A549 treated with ZK216348 at 1 μM for 4 hours (cell line): ENCODE data around the gene GNG3. TPM values are rescaled to one million over a fixed set of nuclear protein-coding genes. Genes with fewer than 3 reads are reported as not detected.

ENCODE experiments used
- total RNA-seq: library from RNA; stranded (reverse); fragments of 200-300 nt; extraction: Qiagen RNA extraction; gene quantifications from 5 replicates; pipeline ENCODE4 v1.2.3, GENCODE V29; 2022; ENCODE audit warnings: low read depth

GNG3 gene
- total RNA-seq = not detected in 5 replicates

DNA sequence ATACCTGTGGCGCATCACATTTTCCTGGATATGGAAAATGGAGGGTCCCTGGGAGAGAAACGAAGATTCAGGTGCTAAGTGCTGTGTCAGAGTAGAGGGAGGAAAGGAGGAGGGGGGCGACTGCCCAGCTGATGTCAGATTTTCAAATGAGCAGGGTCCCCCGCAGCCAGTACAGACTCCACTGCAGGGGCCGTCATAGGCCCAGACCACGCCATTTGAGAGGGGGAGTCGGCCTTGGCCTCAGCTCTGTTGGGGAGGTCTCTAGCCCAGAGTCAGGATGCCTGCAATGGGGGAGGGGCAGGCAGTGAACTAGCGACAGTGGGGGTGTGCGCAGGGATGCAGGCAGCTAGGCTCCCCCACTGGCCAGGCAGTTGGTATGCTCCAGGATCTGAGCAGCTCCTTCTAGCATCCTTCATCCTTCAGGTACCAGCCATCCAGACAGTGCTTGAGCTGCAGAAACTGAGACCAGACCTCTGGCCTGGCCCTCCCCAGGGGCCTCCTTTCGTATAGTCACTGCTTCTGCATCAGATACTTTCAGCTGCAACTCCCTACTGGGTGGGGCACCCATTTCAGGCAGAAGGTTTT is at the start of gene GNG3, which contains the start of gene BSCL2:
Gene GNG3, plus strand, starts transcription at position 400 of the 585 bp plus-strand sequence. CDS start 620 bp downstream, outside the sequence.
Gene BSCL2, minus strand, starts transcription at position 148 of the 585 bp plus-strand sequence. CDS start 229 bp downstream, outside the sequence.

DNA sequence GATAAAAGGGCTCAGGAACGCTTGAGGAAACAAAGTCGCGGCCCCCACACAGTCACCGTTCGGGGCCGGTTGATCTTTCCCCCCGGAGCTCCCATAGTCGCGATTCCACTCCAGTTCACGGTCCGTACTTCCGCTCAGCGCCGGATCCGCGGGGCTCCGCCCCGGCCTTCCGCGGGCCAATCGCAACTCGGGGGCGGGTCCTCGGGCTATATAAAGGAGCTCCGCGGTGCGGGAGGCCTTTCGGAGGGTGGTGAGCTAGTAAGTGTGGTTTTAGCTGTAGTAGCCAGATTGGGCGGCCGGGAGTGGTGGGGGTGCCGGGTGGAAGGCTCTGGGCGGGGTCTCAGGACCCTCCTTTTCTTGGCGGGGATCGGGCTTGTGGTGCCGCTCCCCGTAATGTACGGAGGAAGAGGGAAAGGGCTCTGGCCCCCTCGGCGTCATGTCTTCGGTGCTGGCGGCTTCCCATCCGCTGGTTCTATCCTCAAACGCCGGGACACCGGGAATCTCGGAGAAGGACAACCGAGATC is 42.3 kb upstream of the GNG3 start, which contains the start of the genes C11orf98 and CSKMT:
Gene C11orf98, minus strand, starts transcription at position 136 of the 524 bp plus-strand sequence. Its CDS starts 41 bp downstream, at position 95.
Gene CSKMT, plus strand, starts transcription at position 238 of the 524 bp plus-strand sequence. CDS start 568 bp downstream, outside the sequence.

DNA sequence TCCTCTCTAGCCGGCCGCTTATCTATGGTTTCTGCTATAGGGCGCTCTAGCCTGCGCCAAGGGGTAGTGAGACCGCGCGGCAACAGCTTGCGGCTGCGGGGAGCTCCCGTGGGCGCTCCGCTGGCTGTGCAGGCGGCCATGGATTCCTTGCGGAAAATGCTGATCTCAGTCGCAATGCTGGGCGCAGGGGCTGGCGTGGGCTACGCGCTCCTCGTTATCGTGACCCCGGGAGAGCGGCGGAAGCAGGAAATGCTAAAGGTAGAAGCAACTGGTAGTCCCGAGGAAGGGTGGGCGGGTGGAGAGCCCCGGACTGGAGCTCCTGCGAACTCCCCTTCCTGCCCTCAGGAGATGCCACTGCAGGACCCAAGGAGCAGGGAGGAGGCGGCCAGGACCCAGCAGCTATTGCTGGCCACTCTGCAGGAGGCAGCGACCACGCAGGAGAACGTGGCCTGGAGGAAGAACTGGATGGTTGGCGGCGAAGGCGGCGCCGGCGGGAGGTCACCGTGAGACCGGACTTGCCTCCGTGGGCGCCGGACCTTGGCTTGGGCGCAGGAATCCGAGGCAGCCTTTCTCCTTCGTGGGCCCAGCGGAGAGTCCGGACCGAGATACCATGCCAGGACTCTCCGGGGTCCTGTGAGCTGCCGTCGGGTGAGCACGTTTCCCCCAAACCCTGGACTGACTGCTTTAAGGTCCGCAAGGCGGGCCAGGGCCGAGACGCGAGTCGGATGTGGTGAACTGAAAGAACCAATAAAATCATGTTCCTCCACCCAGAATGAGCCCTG is 35.7 kb upstream of the GNG3 start, which contains the start of the genes LBHD1 and UQCC3:
Gene LBHD1, minus strand, starts transcription at position 660 of the 782 bp plus-strand sequence. CDS start 2,236 bp downstream, outside the sequence.
Gene UQCC3, plus strand, starts transcription at position 66 of the 782 bp plus-strand sequence. Its CDS starts 73 bp downstream, at position 139.

DNA sequence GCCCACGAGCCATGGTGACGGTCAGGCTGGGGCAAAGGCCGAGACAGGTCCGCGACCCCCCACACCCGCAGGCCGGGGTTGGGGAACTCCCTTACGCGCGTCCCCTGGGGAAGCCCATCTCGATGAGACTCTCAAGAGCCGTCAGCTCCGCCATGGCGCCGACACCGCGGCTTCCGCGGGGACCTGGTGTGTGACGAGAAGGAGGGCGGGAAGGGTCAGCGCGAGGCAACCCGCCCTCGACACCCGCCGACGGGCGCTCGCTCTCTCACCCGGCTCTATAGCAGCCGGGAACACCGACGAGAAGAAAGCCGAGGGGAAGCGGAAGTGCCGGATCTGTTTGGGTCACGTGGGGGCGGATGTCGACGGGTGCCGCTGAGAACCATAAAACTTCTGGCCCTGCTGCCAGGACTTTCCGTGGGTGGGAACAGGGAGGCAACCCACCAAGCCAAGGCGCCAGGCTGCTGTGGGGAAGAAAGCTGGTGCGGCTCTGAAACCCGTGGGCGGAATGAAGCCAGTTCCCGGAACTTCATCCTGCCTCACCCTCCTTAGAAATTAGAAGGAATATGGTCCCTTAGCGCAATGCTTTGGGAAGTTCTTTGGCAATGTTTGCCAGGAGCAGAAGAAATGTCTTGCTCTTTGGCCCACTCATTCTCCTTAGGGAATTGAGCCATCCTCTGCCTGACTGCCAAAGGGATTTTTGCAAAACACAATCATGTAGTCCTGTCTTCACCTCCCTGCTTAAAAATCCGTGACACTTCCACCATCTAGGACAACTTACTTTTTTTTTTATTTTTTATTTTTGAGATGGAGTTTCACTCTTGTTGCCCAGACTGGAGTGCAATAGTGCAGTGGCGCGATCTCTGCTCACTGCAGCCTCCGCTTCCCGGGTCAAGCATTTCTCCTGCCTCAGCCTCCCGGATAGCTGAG is 28.4 kb upstream of the GNG3 start, which contains the start of gene UBXN1:
Gene UBXN1, minus strand, starts transcription at position 304 of the 927 bp plus-strand sequence. Its CDS starts 150 bp downstream, at position 154.

DNA sequence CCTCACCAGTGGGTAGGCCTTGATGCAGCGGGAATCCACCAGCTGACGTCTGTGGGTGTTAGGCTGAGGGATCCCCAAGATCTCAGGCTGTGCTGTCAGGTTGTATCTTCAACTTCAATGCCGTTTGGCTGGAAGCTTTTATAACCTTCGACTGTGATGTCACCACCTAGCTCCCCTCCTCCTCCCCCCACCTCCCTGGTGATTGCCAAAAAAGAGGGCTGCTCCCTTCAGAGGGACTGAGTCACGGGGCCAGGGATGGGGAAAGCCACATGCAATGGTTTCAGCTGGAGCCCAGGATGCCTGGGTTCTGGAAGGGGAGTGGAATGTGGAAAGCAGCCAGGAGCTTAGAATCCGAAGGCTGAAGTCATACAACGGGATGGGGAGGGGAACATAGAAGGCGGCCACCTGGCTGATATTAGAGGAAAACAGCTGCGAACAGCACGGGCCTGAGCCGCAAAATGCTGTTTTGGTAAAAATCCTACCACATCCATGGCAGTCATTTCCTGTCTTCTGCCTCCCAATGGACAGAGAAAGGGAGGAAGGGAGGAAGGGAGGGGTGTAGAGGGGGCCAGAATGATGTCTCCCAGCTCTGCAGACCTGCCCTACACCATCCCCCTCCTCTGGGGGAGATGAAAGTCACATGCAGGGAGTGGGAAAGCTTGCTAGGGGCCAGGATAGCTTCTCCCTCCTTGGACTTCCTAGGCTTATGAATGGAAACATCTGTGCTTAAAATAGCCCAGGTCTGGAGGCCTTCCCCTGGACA is 17.9 kb upstream of the GNG3 start, which contains the start of gene LRRN4CL:
Gene LRRN4CL, minus strand, starts transcription at position 110 of the 763 bp plus-strand sequence. CDS start 1,022 bp downstream, outside the sequence.

DNA sequence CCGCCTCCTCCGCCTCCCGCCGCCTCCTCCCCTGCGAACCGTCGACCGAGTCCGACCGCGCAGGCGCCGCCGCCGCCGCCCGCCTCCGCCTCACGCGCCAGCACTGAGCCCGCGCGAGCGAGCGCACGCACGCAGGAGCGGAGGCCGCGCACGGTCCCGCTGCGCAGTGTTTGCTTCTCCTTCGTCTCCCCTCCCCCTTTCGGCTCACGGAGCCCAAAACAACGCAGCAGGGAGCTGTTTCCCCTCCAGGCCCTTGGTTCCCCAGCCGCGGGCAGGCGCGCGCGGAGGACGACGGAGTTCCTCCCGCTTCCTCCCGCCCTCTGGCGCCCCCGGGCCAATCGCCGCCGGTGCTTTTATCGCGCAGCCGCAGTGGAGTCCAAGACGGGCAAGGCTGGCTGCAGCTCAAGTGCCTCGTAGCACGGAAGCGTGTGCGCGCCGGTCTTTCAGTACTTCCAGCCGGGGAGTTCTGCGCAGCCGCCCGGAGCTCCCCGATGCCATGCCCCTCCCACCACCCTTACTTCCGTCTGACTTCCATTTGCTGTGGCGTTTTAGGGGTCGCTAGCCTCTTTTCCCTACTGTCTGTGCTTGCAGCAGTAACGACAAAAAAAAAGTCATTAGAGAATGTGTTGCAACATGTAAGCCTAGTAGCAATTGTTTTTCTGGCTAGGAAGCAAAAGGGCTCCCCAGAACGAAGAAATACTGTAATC is 19.8 kb downstream of the GNG3 start, which contains the start of gene HNRNPUL2:
Gene HNRNPUL2, minus strand, starts transcription at position 293 of the 707 bp plus-strand sequence. CDS start 301 bp downstream, outside the sequence.

DNA sequence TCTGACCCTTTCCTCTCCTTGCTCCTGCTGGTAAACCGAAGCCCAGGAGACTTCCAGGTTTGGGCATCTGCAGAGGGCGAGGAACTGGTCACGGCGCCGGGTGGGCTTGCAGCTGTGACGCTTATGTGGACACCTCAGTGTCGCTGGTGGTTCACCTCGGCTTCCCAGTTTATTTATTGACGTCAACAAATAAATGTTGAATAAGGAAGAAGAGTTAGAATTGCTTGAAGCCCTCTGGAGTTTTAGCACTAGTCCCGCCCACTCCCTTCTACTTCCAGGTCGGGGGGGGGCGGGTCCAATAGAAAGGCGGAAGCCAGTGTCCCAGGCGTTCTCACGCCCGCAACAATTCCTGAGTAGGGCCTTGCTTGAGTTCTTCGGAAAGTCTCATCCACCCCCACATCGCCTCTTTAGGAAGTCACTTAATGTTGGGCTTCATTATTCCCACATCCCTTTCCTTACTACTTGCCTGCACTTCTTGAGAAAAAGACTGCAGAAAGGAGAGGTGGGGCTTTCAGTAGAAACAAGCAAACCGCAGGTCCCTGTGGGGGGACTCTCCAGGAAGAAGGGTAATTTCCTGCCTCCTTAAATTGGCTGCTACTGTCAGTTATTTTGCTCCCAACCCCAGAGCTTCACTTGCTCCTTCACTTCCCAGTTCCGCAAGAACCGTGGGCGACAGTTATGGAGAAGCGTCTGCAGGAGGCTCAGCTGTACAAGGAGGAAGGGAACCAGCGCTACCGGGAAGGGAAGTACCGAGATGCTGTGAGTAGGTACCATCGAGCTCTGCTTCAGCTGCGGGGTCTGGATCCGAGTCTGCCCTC is 20.9 kb downstream of the GNG3 start, which contains the start of gene TTC9C:
Gene TTC9C, plus strand, starts transcription at position 316 of the 818 bp plus-strand sequence. Its CDS starts 363 bp downstream, at position 679.

DNA sequence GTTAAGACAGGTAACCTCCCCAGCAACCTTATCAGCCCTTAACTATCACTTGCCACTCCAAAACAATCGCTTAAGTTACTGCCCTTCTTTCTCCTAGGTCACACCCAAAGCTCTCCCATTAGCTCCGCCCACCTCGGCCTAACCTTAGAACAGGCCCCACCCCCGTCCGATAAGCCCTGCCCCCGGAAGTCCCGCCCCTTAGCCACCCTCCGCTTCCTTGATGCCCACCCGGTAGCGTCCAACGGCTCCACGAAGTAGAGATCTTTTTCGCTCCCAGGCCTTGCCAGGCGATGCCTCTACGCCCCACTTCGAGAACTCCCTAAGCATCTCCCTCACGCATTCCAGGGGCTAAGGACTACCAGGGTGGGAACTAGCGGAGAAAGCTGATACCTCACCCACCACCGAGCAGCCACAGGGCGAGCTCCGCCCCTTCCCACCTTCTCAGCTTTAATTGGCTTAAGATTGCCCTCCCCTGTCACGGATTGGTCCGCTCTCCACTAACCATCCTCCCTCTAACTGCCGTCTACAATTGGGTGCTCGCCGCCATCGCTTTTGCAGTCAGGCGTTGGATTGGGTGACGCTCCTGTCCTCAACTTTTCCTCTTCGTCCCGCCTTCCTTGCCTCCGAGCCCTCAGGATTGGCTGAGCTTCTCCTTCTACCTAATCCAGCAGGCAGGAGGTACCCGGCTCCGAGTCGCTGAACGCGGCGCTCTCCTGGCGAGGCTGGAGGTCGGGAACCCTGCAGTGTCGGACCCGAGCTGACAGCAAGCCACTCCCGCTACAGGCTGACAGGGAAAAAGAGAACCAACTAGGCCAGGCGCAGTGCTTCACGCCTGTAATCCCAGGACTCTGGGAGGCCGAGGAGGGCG is 46.5 kb downstream of the GNG3 start, which contains the start of gene ZBTB3:
Gene ZBTB3, minus strand, starts transcription at position 425 of the 868 bp plus-strand sequence. CDS start 496 bp downstream, outside the sequence.

Other genes with a start within 250 kb of the GNG3 start
- 237 to 338 TPM (median 298 TPM) in 5 replicates for gene AHNAK, start 160.9 kb upstream of the GNG3 start, total RNA-seq
- gene EEF1G, start 133.8 kb upstream of the GNG3 start, total RNA-seq = 1,887 to 2,053 TPM (median 2,011 TPM) in 5 replicates
- 7.8 to 17.7 TPM (median 15.1 TPM) in 5 replicates for gene TUT1, start 116.2 kb upstream of the GNG3 start, total RNA-seq
- 77.4 to 91.6 TPM (median 86.2 TPM) in 5 replicates for gene MTA2, start 105.8 kb upstream of the GNG3 start, total RNA-seq
- 13.5 to 30.1 TPM (median 26.2 TPM) in 5 replicates for gene EML3, start 94.9 kb upstream of the GNG3 start, total RNA-seq
- gene ROM1, start 94.4 kb upstream of the GNG3 start, total RNA-seq = 3.5 to 4.8 TPM (median 4.4 TPM) in 5 replicates
- gene B3GAT3, start 85.7 kb upstream of the GNG3 start, total RNA-seq = 30.1 to 56.7 TPM (median 52.1 TPM) in 5 replicates
- gene GANAB, start 61.1 kb upstream of the GNG3 start, total RNA-seq = 200 to 293 TPM (median 267 TPM) in 5 replicates
- 12.9 to 22.4 TPM (median 21.3 TPM) in 5 replicates for gene INTS5, start 54.4 kb upstream of the GNG3 start, total RNA-seq
- gene C11orf98, start 42.5 kb upstream of the GNG3 start, total RNA-seq = 124 to 164 TPM (median 134 TPM) in 5 replicates
- gene CSKMT, start 42.4 kb upstream of the GNG3 start, total RNA-seq = 5.8 to 16.2 TPM (median 12.6 TPM) in 5 replicates
- 25.4 to 39.4 TPM (median 34.5 TPM) in 5 replicates for gene UQCC3, start 36.0 kb upstream of the GNG3 start, total RNA-seq
- 4.8 to 5.3 TPM (median 5.0 TPM) in 5 replicates for gene LBHD1, start 35.4 kb upstream of the GNG3 start, total RNA-seq
- 89.4 to 131 TPM (median 123 TPM) in 5 replicates for gene UBXN1, start 28.6 kb upstream of the GNG3 start, total RNA-seq
- 0.09 to 0.25 TPM (median 0.14 TPM) in 3 of 5 replicates, not detected in the others for gene LRRN4CL, start 18.1 kb upstream of the GNG3 start, total RNA-seq
- 49.0 to 86.5 TPM (median 71.5 TPM) in 5 replicates for gene BSCL2, start 252 bp upstream of the GNG3 start, total RNA-seq
- 40.2 to 45.6 TPM (median 42.8 TPM) in 5 replicates for gene HNRNPUL2, start 19.8 kb downstream of the GNG3 start, total RNA-seq
- gene TTC9C, start 20.8 kb downstream of the GNG3 start, total RNA-seq = 30.4 to 34.7 TPM (median 33.1 TPM) in 5 replicates
- gene ZBTB3, start 46.5 kb downstream of the GNG3 start, total RNA-seq = 1.1 to 1.8 TPM (median 1.6 TPM) in 5 replicates
- gene POLR2G, start 53.9 kb downstream of the GNG3 start, total RNA-seq = 170 to 201 TPM (median 175 TPM) in 5 replicates
- 11.3 to 18.0 TPM (median 15.4 TPM) in 5 replicates for gene TAF6L, start 63.7 kb downstream of the GNG3 start, total RNA-seq
- gene TMEM179B, start 79.7 kb downstream of the GNG3 start, total RNA-seq = 53.3 to 97.0 TPM (median 86.6 TPM) in 5 replicates
- gene TMEM223, start 84.3 kb downstream of the GNG3 start, total RNA-seq = 16.2 to 32.5 TPM (median 26.9 TPM) in 5 replicates
- 39.8 to 58.2 TPM (median 53.4 TPM) in 5 replicates for gene NXF1, start 97.8 kb downstream of the GNG3 start, total RNA-seq
- gene STX5, start 124.4 kb downstream of the GNG3 start, total RNA-seq = 19.1 to 25.0 TPM (median 24.7 TPM) in 5 replicates
- not detected in 5 replicates for gene TEX54, start 125.2 kb downstream of the GNG3 start, total RNA-seq
- 61.5 to 84.6 TPM (median 81.8 TPM) in 5 replicates for gene WDR74, start 131.9 kb downstream of the GNG3 start, total RNA-seq
- gene SLC3A2, start 173.2 kb downstream of the GNG3 start, total RNA-seq = 846 to 1,034 TPM (median 998 TPM) in 5 replicates
- gene CHRM1, start 213.7 kb downstream of the GNG3 start, total RNA-seq = 0.05 TPM in 1 of 5 replicates, not detected in the others